Measurements from ENCODE around the gene PRKAG1.

- TF ChIP-seq POLR2AphosphoS5 (IDR thresholded peaks at IDR 0.05; ENCODE audit: low read depth, low read length) (no peak), TAF1 (IDR thresholded peaks at IDR 0.05; ENCODE audit: borderline replicate concordance, insufficient read depth, low read length) (no peak), REST (IDR thresholded peaks at IDR 0.05; ENCODE audit: insufficient read depth in 1 of 2, low read depth in 2 of 2, low read length in 2 of 2) (no peak), SIN3A (IDR thresholded peaks at IDR 0.05; ENCODE audit: borderline replicate concordance, insufficient read depth, low read length) (no peak)
Observed at GRCh38 chr12:49052451-49053208, 34.1 kb upstream of the PRKAG1 start.
